GM21717 (cell line): ENCODE measurements around the gene TEX13B.

ENCODE experiments used
- ATAC-seq: cut with Tn5 transposase; IDR thresholded peaks from one replicate; pipeline ENCODE4 v1.9.1; 2021; ENCODE audit warnings: mild to moderate bottlenecking, moderate library complexity; ENCODE audit not compliant: unreplicated experiment

The TEX13B gene

DNA sequence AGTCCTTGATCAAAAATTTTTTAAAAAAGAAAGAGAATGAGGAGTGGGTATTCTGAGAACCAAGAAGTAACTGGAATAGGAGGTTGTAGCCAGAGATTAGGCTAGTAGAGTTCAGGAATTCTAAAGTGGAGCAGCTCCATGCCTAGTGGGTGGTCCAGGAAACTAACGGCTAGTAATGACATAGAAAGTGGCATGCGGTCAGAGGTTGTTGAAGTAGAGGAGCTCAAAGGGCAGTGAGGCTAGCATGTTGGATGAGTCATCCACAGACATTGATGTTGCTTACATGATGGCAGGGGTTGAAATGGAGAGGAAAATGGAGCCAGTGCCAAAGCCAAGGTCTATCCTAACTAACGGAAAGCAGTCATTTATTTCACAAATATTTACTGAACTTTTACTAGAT lies 42.1 kb downstream of the TEX13B start:
- ATAC-seq, result no peak

DNA sequence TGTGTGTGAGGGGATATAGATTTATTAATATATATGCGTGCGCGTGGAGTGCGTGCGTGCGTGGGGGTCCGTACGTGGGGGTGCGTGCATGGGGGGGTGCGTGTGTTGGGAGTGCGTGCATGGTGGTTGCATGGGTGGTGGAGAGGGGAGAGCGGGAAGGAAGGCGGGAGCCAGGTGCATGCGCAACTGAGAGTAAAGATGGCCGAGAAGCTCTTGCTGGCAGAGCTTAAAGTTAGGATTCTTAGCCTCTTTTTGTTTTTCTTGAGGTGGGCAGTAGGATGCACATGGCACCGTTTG lies 45.8 kb downstream of the TEX13B start:
- no peak for ATAC-seq

DNA sequence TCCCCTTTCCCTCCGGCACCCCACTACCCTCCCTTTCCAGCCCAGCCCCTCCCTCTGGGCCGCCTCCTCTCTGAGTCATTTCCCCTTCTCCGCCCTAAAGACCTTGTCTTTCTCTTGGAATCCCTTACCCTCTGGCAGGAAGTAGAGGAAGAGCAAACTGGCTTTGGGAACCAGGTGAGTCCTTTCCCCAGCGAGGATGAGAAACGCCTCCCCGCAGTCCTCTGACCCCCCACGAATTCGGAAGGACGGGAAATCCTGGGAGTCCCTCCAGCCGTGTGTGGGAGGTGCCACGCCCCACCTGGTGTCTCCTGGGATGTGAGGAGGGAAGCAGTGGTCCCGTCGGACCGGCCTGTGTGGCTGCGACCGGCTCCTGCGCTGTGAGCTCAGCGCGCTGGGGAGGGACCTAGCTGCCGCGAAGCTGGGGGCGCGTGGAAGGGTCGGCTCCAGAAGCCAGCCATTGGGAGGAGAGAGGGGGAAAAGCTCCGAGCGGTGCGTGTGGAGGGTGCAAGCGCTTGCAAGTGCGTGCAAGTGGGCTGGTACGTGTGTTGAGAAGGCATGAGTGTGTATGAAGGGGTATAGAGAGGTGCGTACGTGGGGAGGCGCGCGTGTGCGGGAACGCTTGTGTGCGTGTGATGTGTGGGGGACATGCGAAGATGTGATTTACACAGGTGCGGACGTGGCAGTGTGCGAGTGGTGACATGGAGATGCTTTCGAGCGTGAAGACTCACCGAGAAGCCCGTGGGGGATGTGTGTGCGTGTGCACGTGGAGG lies 46.3 kb downstream of the TEX13B start:
- no peak for ATAC-seq

DNA sequence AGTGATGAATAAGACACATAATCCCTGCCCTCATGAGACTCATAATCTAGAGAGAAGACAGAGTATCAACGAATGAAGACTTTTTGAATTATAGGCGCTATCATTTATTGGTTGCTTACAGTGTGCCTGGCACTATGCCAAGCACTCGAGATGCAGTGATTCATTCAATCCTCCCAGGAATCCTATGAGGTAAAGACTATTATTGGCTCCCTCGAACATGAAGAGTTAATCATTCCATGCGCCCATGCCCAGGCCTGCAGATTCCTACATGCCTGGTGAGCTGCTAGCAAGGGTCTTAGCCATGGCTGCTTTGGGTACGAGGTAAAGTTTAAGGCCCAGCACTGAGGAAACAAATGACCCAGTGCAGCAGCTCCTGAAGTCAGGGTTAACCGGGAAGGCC lies 47.0 kb downstream of the TEX13B start:
- ATAC-seq, result no peak

DNA sequence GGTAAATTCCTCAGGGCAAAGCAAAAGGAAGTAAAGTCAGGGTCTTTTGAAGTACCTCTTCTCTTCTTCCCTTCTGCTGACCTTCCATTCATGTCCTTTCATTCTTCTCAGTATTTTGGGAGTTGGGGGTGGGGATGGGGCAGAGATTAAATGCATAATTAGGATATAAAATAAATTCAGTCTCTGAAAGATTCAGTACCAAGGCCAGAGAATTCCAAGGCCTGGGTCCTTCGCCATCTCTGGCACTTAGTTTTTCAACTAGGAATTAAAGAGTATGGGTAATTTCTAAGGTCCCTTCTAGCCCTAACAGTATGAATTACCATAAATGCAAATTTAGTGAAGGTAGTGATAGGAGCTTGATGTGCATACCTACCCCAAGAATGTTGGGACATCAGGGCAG lies 47.9 kb downstream of the TEX13B start:
- no peak for ATAC-seq
